WTC11 (cell line): ENCODE data around the gene APBB1. TPM values are rescaled to one million over a fixed set of nuclear protein-coding genes. Genes with fewer than 3 reads are reported as not detected.

ENCODE experiments used
- ATAC-seq: fragments of 200-7000 bp; cut with Tn5 transposase; 2 replicates; pipeline ENCODE4 v1.10.0; 2021; ENCODE audit warnings: mild to moderate bottlenecking, moderate library complexity
- CTCF ChIA-PET: fragments of 300-600 bp; sonication (Branson Sonifier 250); formaldehyde crosslinking; loops from one replicate; lab custom pipeline; 2021; ENCODE audit warnings: antibody characterized with exemption; lab: Charles Lee
- POLR2A ChIA-PET: fragments of 350-600 bp; sonication (Branson Sonifier 250); formaldehyde crosslinking; loops from one replicate; lab custom pipeline; 2021; ENCODE audit warnings: antibody characterized with exemption; lab: Charles Lee
- DNase-seq: peaks from one replicate; pipeline ENCODE4 v3.0.0; 2021; ENCODE audit warnings: low spot score
- H3K27ac Mint-ChIP-seq: 2 replicates; pipeline ENCODE4 v1.8.0; 2021; ENCODE audit warnings: mixed read lengths
- H3K27me3 Mint-ChIP-seq: 2 replicates; pipeline ENCODE4 v1.8.0; 2021; ENCODE audit warnings: low read depth, mild to moderate bottlenecking, moderate library complexity, mixed read lengths
- H3K36me3 Mint-ChIP-seq: 2 replicates; pipeline ENCODE4 v1.8.0; 2021; ENCODE audit warnings: mixed read lengths
- H3K4me1 Mint-ChIP-seq: 2 replicates; pipeline ENCODE4 v1.8.0; 2022; ENCODE audit warnings: mixed read lengths
- H3K4me3 Mint-ChIP-seq: 2 replicates; pipeline ENCODE4 v1.8.0; 2021; ENCODE audit warnings: mild to moderate bottlenecking, moderate library complexity, mixed read lengths
- H3K9me3 Mint-ChIP-seq: 2 replicates; pipeline ENCODE4 v1.8.0; 2021; ENCODE audit warnings: mixed read lengths
- CREM ChIP-seq: sonication (generic); formaldehyde crosslinking; IDR thresholded peaks from 2 replicates; pipeline ENCODE4 v1.8.1; 2022; ENCODE audit warnings: mild to moderate bottlenecking, missing genetic modification reagents, moderate library complexity
- E2F4 ChIP-seq: sonication (generic); formaldehyde crosslinking; IDR thresholded peaks from 2 replicates; pipeline ENCODE4 v1.8.1; 2022; ENCODE audit warnings: low read depth, mild to moderate bottlenecking, moderate library complexity, missing genetic modification reagents, borderline replicate concordance
- ELF4 ChIP-seq: sonication (generic); formaldehyde crosslinking; IDR thresholded peaks from 2 replicates; pipeline ENCODE4 v1.8.1; 2022; ENCODE audit warnings: low read depth, mild to moderate bottlenecking, moderate library complexity, missing genetic modification reagents
- ETV6 ChIP-seq: sonication (generic); formaldehyde crosslinking; IDR thresholded peaks from 2 replicates; pipeline ENCODE4 v1.8.1; 2022; ENCODE audit warnings: mild to moderate bottlenecking, missing genetic modification reagents
- FOXJ3 ChIP-seq: sonication (generic); formaldehyde crosslinking; IDR thresholded peaks from 2 replicates; pipeline ENCODE4 v1.9.0; 2021; ENCODE audit warnings: missing genetic modification reagents, mild to moderate bottlenecking, borderline replicate concordance
- FOXK1 ChIP-seq: sonication (generic); formaldehyde crosslinking; IDR thresholded peaks from 2 replicates; pipeline ENCODE4 v1.8.0; 2022; ENCODE audit warnings: mild to moderate bottlenecking, moderate library complexity, missing genetic modification reagents
- FOXP4 ChIP-seq: sonication (generic); formaldehyde crosslinking; IDR thresholded peaks from 2 replicates; pipeline ENCODE4 v1.8.0; 2022; ENCODE audit warnings: mild to moderate bottlenecking, missing genetic modification reagents
- IRF2 ChIP-seq: sonication (generic); formaldehyde crosslinking; IDR thresholded peaks from 2 replicates; pipeline ENCODE4 v1.8.0; 2022; ENCODE audit warnings: low read depth, missing genetic modification reagents, borderline replicate concordance
- MYBL2 ChIP-seq: sonication (generic); formaldehyde crosslinking; IDR thresholded peaks from 2 replicates; pipeline ENCODE4 v1.8.1; 2023; ENCODE audit warnings: mild to moderate bottlenecking, moderate library complexity, missing genetic modification reagents
- NFE2L1 ChIP-seq: sonication (generic); formaldehyde crosslinking; IDR thresholded peaks from 2 replicates; pipeline ENCODE4 v1.8.1; 2023; ENCODE audit warnings: missing genetic modification reagents
- NR1H2 ChIP-seq: sonication (generic); formaldehyde crosslinking; IDR thresholded peaks from 2 replicates; pipeline ENCODE4 v1.9.0; 2021; ENCODE audit warnings: mild to moderate bottlenecking, moderate library complexity, missing genetic modification reagents
- NR2C2 ChIP-seq: sonication (generic); formaldehyde crosslinking; IDR thresholded peaks from 2 replicates; pipeline ENCODE4 v1.8.0; 2022; ENCODE audit warnings: mild to moderate bottlenecking, missing genetic modification reagents
- NR3C1 ChIP-seq: sonication (generic); formaldehyde crosslinking; conservative IDR thresholded peaks from 2 replicates; pipeline ENCODE4 v1.8.1; 2023; ENCODE audit warnings: low read depth, mild to moderate bottlenecking, missing genetic modification reagents
- RELA ChIP-seq: sonication (generic); formaldehyde crosslinking; IDR thresholded peaks from 2 replicates; pipeline ENCODE4 v1.8.1; 2022; ENCODE audit warnings: missing genetic modification reagents, mild to moderate bottlenecking, borderline replicate concordance
- TP53 ChIP-seq: sonication (generic); formaldehyde crosslinking; IDR thresholded peaks from 2 replicates; pipeline ENCODE4 v1.8.1; 2023; ENCODE audit warnings: mild to moderate bottlenecking, missing genetic modification reagents
- USF1 ChIP-seq: sonication (generic); formaldehyde crosslinking; IDR thresholded peaks from 2 replicates; pipeline ENCODE4 v1.8.0; 2022; ENCODE audit warnings: mild to moderate bottlenecking, missing genetic modification reagents
- ZNF121 ChIP-seq: sonication (generic); formaldehyde crosslinking; IDR thresholded peaks from 2 replicates; pipeline ENCODE4 v1.8.0; 2023; ENCODE audit warnings: missing genetic modification reagents
- ZNF219 ChIP-seq: sonication (generic); formaldehyde crosslinking; IDR thresholded peaks from 2 replicates; pipeline ENCODE4 v1.8.0; 2023; ENCODE audit warnings: missing genetic modification reagents, mild to moderate bottlenecking, borderline replicate concordance
- ZNF232 ChIP-seq: sonication (generic); formaldehyde crosslinking; IDR thresholded peaks from 2 replicates; pipeline ENCODE4 v1.8.0; 2022; ENCODE audit warnings: mild to moderate bottlenecking, missing genetic modification reagents
- ZNF263 ChIP-seq: sonication (generic); formaldehyde crosslinking; IDR thresholded peaks from 2 replicates; pipeline ENCODE4 v1.8.1; 2022; ENCODE audit warnings: low read depth, mild to moderate bottlenecking, moderate library complexity, missing genetic modification reagents
- ZNF317 ChIP-seq: sonication (generic); formaldehyde crosslinking; IDR thresholded peaks from 2 replicates; pipeline ENCODE4 v1.8.1; 2023; ENCODE audit warnings: low read depth, mild to moderate bottlenecking, moderate library complexity, missing genetic modification reagents, borderline replicate concordance
- ZNF512 ChIP-seq: sonication (generic); formaldehyde crosslinking; IDR thresholded peaks from 2 replicates; pipeline ENCODE4 v1.8.1; 2022; ENCODE audit warnings: missing genetic modification reagents, borderline replicate concordance
- total RNA-seq: library from RNA; stranded (reverse); gene quantifications from 3 replicates; pipeline ENCODE4 v1.2.3, GENCODE V29; 2021
- TF ChIP-seq, protein P1 (sequence below): fragments of 250-450 bp; sonication (Bioruptor Pico); IDR thresholded peaks from 2 replicates; pipeline ENCODE4 v1.9.0; 2021; ENCODE audit warnings: mild to moderate bottlenecking, borderline replicate concordance
- TF ChIP-seq, protein P2 (sequence below): sonication (generic); formaldehyde crosslinking; IDR thresholded peaks from 2 replicates; pipeline ENCODE4 v1.8.1; 2023; ENCODE audit warnings: mild to moderate bottlenecking, missing genetic modification reagents

Gene APBB1
- total RNA-seq, 1 experiment from 2014 or later, result 32.1 TPM

DNA sequence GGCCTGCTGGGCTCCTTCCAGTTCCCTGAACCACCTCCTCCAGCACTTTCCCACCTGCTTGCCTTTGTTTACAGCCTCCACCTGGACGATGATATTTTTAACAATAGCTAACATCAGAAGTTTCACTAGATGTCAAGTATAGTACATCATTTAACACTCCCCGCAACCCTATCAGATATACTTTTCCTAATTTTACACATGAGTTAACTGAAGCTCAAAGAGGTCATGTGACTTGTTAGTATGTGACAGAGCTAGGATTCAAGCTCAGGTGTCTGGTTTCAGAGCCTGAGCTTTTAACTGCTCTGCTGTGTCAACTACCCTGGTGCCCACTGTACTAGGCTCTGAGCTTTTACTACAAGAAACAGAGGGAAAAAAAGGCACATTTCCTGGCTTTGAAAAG is 36.2 kb upstream of the APBB1 start:
- no peaks in the 10 kb centered on the region for H3K27me3 Mint-ChIP-seq
- H3K4me3 Mint-ChIP-seq, result no peak overlapping the region
- ATAC-seq, result no peak
- H3K4me1 Mint-ChIP-seq, result no peaks in the 10 kb centered on the region
- no peak for DNase-seq
- no peaks in the 10 kb centered on the region for H3K9me3 Mint-ChIP-seq
- CTCF ChIA-PET, result interaction anchor here (1.0 to 6.0 kb wide), 2 partner anchors 11 to 27 kb away, joined by 3 to 42 read pairs; no protein-coding TSS in a partner anchor
- peaks cover 2% of the 10 kb centered on the region; the same call in 1 of the 2 replicates for H3K36me3 Mint-ChIP-seq
- TF ChIP-seq NR3C1 (CRISPR knock-in tag) (no peak), FOXJ3 (CRISPR knock-in tag) (no peak), NR2C2 (CRISPR knock-in tag) (no peak), RELA (CRISPR knock-in tag) (no peak), ZNF263 (CRISPR knock-in tag) (no peak), NFE2L1 (CRISPR knock-in tag) (no peak), ZNF219 (CRISPR knock-in tag) (no peak), ZNF317 (CRISPR knock-in tag) (no peak), FOXP4 (CRISPR knock-in tag) (no peak), MYBL2 (CRISPR knock-in tag) (no peak)
- TF ChIP-seq, protein P1, sequence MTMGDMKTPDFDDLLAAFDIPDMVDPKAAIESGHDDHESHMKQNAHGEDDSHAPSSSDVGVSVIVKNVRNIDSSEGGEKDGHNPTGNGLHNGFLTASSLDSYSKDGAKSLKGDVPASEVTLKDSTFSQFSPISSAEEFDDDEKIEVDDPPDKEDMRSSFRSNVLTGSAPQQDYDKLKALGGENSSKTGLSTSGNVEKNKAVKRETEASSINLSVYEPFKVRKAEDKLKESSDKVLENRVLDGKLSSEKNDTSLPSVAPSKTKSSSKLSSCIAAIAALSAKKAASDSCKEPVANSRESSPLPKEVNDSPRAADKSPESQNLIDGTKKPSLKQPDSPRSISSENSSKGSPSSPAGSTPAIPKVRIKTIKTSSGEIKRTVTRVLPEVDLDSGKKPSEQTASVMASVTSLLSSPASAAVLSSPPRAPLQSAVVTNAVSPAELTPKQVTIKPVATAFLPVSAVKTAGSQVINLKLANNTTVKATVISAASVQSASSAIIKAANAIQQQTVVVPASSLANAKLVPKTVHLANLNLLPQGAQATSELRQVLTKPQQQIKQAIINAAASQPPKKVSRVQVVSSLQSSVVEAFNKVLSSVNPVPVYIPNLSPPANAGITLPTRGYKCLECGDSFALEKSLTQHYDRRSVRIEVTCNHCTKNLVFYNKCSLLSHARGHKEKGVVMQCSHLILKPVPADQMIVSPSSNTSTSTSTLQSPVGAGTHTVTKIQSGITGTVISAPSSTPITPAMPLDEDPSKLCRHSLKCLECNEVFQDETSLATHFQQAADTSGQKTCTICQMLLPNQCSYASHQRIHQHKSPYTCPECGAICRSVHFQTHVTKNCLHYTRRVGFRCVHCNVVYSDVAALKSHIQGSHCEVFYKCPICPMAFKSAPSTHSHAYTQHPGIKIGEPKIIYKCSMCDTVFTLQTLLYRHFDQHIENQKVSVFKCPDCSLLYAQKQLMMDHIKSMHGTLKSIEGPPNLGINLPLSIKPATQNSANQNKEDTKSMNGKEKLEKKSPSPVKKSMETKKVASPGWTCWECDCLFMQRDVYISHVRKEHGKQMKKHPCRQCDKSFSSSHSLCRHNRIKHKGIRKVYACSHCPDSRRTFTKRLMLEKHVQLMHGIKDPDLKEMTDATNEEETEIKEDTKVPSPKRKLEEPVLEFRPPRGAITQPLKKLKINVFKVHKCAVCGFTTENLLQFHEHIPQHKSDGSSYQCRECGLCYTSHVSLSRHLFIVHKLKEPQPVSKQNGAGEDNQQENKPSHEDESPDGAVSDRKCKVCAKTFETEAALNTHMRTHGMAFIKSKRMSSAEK, result no peak
- POLR2A ChIA-PET, result no interaction called here
- no peak overlapping the region for H3K27ac Mint-ChIP-seq

DNA sequence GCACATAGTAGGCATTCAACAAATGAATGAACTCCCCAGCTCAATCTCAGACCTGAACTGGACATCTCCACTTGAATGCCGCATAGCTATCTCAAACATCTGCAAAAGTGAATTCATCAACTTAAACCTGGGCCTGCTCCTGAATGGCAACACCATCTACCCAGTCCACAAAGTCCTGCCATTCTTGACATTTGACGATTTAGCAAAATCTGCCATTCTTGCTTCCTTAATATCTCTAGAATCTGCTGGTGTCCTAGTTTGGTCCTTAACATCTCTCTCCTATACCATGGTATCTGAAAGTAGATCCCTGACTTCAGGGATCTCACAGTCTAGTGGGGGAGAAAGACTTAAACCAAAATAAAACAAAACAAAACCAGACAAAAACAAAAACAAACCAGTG is 34.3 kb upstream of the APBB1 start:
- POLR2A ChIA-PET, result no interaction called here
- H3K27ac Mint-ChIP-seq, result no peak overlapping the region
- no peak for ATAC-seq
- no peaks in the 10 kb centered on the region for H3K9me3 Mint-ChIP-seq
- H3K27me3 Mint-ChIP-seq, result no peaks in the 10 kb centered on the region
- no peaks in the 10 kb centered on the region for H3K4me1 Mint-ChIP-seq
- no peak overlapping the region for H3K4me3 Mint-ChIP-seq
- H3K36me3 Mint-ChIP-seq, result peaks cover 2% of the 10 kb centered on the region; the same call in 1 of the 2 replicates
- no peak for DNase-seq
- CTCF ChIA-PET, result interaction anchor here (0.6 to 6.0 kb wide), 5 partner anchors 10 to 78 kb away, joined by 3 to 42 read pairs (median 4); no protein-coding TSS in a partner anchor
- TF ChIP-seq CREM (CRISPR knock-in tag), result no peak
- TF ChIP-seq TP53 (CRISPR knock-in tag), result no peak
- no peak for TF ChIP-seq ETV6 (CRISPR knock-in tag)
- TF ChIP-seq NR1H2, result no peak
- no peak for TF ChIP-seq IRF2 (CRISPR knock-in tag)
- no peak for TF ChIP-seq NR3C1 (CRISPR knock-in tag)
- TF ChIP-seq ZNF121 (CRISPR knock-in tag), result no peak
- no peak for TF ChIP-seq ELF4 (CRISPR knock-in tag)
- no peak for TF ChIP-seq ZNF512 (CRISPR knock-in tag)
- no peak for TF ChIP-seq E2F4
- TF ChIP-seq, protein P2, sequence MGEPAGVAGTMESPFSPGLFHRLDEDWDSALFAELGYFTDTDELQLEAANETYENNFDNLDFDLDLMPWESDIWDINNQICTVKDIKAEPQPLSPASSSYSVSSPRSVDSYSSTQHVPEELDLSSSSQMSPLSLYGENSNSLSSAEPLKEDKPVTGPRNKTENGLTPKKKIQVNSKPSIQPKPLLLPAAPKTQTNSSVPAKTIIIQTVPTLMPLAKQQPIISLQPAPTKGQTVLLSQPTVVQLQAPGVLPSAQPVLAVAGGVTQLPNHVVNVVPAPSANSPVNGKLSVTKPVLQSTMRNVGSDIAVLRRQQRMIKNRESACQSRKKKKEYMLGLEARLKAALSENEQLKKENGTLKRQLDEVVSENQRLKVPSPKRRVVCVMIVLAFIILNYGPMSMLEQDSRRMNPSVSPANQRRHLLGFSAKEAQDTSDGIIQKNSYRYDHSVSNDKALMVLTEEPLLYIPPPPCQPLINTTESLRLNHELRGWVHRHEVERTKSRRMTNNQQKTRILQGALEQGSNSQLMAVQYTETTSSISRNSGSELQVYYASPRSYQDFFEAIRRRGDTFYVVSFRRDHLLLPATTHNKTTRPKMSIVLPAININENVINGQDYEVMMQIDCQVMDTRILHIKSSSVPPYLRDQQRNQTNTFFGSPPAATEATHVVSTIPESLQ, result no peak
- no peak for TF ChIP-seq FOXK1 (CRISPR knock-in tag)
- no peak for TF ChIP-seq USF1
- no peak for TF ChIP-seq ZNF232 (CRISPR knock-in tag)
